T-helper 17 cell (primary cell): ENCODE data around the gene ASB16. TPM values are rescaled to one million over a fixed set of nuclear protein-coding genes. Genes with fewer than 3 reads are reported as not detected.
"Not testable (repeated sequence)": the region's sequence is repeated elsewhere in the genome, so short reads cannot be mapped to it uniquely, and the experiment has no call there.

Experiments used
- ATAC-seq: fragments of 150-1000 bp; cut with Tn5 transposase; 2 replicates; pipeline ENCODE4 v1.10.0; 2021; ENCODE audit warnings: mild to moderate bottlenecking, moderate library complexity
- DNase-seq, 3 donors: peaks; one replicate each; pipeline versions ENCODE4 v3.0.0 to v3.0.0-alpha.2; 2020 to 2021
- H3K9me3 ChIP-seq: one replicate; pipeline ENCODE4 v1.7.0; 2013; ENCODE audit warnings: low read length, mild to moderate bottlenecking; ENCODE audit not compliant: control insufficient read depth, poor library complexity, severe bottlenecking
- H3K27ac Mint-ChIP-seq: one replicate; pipeline ENCODE4 v1.8.0; 2022; ENCODE audit warnings: mild to moderate bottlenecking, moderate library complexity, mixed read lengths
- H3K27me3 Mint-ChIP-seq: one replicate; pipeline ENCODE4 v1.8.0; 2022; ENCODE audit warnings: mixed read lengths
- H3K36me3 Mint-ChIP-seq: one replicate; pipeline ENCODE4 v1.8.0; 2022; ENCODE audit warnings: low read depth, mixed read lengths
- H3K4me1 Mint-ChIP-seq: one replicate; pipeline ENCODE4 v1.8.0; 2022; ENCODE audit warnings: mild to moderate bottlenecking, mixed read lengths
- H3K4me3 Mint-ChIP-seq: one replicate; pipeline ENCODE4 v1.8.0; 2022; ENCODE audit warnings: mild to moderate bottlenecking, moderate library complexity, mixed read lengths
- total RNA-seq, 4 donors: library from RNA in 2 of 4; stranded (reverse) in 2 of 4; gene quantifications; one replicate each; pipeline ENCODE4 v1.2.3 and lab custom pipeline; 2022 to 2026

ASB16 gene, protein sequence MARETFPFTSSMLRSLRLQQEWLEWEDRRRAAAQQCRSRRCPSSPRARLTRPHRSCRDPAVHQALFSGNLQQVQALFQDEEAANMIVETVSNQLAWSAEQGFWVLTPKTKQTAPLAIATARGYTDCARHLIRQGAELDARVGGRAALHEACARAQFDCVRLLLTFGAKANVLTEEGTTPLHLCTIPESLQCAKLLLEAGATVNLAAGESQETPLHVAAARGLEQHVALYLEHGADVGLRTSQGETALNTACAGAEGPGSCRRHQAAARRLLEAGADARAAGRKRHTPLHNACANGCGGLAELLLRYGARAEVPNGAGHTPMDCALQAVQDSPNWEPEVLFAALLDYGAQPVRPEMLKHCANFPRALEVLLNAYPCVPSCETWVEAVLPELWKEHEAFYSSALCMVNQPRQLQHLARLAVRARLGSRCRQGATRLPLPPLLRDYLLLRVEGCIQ
- total RNA-seq = not detected
- 0.12 to 0.15 reads per million in 2 donors for total RNA-seq (lab: John Stamatoyannopoulos, UW)

DNA sequence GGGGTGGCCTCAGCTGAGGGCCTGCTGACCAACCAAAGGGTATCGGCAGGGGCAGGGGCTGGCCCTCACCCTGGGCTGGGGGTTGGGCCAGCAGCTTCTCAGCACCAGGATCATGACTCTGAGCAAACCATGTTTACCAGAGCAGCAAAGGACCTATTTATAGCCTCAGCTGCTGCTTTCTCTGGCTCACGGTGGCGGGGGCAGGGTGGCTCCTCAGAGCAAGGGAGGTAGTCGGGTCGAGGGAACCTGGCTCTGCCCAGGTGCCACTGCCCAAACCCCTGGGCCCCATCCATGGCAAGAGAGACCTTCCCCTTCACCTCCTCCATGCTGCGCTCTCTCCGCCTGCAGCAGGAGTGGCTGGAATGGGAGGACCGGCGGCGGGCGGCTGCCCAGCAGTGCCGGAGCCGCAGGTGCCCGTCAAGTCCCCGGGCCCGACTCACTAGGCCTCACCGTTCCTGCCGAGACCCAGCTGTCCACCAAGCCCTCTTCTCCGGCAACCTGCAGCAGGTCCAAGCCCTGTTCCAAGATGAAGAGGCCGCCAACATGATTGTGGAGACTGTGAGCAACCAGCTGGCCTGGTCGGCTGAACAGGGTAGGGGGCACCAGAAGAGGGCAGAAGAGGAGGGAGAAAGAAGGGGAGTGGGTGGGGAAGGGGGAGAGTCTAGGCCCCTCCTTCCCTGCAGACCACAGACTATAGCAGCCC, at the start of gene ASB16:
Gene ASB16 (plus strand): TSS at position 206 of the 703 bp plus-strand sequence. CDS start 86 bp downstream, at position 292.
- Mint-ChIP-seq H3K27me3 (no peaks in the 10 kb centered on the region), H3K27ac (no peak within 1 kb of the TSS), H3K4me1 (peaks cover 9% of the 10 kb centered on the region), H3K4me3 (no peak within 1 kb of the TSS), H3K36me3 (no peaks in the 10 kb centered on the region)
- no peak for ATAC-seq
- no peak for DNase-seq
- no peaks in the 10 kb centered on the region for H3K9me3 ChIP-seq

DNA sequence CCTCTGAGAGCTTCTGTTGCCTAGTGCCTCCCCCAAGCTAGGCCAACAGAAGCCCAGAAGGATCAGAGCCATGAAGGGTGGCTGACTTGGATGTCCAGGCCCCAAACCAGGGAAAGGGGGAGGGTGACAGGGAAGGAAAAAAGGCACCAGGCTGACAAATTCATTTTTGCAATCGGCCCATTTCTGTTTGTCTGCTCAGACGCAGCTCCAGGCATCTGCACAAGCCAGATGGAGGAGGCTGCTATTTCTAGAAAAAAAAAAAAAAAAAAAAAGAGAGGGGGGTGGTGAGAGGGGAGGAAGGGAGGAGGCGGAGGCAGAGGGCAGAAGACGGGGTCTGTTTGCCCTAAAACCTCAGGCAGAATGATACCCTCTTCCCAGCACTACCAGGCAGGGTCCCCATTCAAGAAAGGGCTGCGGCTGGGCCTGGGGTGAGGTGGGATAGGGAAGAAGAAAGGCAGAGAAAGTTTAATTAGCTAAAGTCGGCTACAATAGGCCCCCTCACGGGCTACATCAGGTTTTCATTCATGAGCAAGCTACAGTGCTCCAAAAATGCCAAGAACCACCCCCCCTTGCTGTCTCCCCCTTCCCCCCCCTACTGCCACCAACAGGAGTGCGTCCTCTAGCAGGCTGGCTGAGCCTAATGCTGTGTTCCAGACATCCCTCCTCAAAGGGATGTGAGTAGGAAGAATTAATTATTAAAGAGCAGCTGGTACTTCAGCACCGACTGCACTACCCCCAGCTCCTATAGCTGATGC, 49.5 kb upstream of the ASB16 start:
- H3K4me3 Mint-ChIP-seq = peak overlapping the region; percentile 47

DNA sequence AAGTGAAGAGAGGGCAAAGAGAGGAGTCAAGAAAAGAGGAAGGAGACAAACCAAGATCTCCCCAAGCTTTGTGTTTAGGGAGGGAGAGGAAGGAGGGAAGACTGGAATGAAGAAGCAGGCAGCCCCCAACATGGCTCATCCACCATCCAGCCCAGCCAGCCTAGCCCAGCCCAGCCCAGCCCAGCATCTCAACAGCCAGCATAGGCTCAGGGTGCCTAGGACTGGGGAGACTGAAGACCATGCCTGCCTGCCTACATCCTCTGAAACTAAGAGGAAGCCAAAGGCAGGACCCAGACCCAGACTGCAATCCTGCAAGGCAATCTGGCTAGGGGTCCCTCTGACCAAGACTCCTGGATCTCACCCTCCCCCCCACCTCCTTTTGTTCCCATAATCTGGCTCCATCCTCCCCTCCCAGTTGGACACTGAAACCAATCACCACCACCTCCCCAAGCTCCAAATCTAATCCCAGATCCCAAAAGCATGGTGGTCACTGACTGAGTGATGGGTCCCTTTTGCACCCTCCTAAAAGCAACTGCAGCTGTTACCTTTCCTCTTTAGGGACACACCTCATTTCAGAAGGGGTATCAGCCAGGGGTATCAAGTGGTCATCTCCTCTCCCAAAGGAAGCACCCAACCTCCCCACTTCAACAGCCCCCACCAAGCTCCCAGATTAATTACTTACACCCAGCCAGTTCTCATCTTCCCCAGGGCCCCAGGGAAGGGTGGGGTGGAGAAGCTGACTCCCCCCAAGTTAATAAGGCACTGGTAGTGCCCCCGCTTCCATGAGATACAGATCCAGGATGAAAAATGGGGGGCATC, 48.3 kb upstream of the ASB16 start:
- Mint-ChIP-seq H3K27me3 (no peaks in the 10 kb centered on the region), H3K27ac (peak overlapping the region; percentile 86), H3K36me3 (no peaks in the 10 kb centered on the region), H3K4me1 (peaks cover 35% of the 10 kb centered on the region), H3K4me3 (peak overlapping the region; percentile 93)
- H3K9me3 ChIP-seq = no peaks in the 10 kb centered on the region
- DNase-seq (no peak), ATAC-seq (no peak)

More for the DNA sequence above, 49.5 kb upstream of the ASB16 start:
- H3K9me3 ChIP-seq = no peaks in the 10 kb centered on the region
- no peak for ATAC-seq
- H3K4me1 Mint-ChIP-seq = peaks cover 35% of the 10 kb centered on the region
- peak overlapping the region; percentile 86 for H3K27ac Mint-ChIP-seq
- no peaks in the 10 kb centered on the region for H3K27me3 Mint-ChIP-seq
- no peak for DNase-seq
- no peaks in the 10 kb centered on the region for H3K36me3 Mint-ChIP-seq

DNA sequence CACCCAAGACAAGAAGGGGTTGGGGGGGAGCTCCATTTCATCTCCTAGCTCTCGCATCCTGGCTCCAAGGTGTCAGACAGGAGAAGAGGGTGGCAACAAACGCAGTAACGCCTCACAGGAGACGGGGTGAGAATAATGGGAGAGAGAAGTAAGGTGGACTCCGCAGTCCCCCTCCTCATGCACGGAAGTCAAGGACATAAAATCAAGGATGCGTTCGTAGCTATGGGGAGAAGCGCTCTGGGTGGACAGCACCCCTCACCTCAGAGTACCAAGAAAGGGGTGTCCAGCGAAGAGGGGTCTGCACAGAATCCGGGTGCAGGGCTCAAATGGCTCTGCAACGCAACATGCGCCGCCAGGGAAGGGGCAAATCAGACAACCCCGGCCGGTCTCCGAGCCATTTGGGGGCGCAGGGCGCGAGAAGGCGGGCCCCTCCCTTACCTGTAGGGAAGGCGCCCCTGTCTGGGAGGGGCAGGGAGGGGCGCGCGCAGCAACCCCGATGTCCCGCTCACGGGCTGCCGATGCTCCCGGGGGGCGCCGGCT, 47.6 kb upstream of the ASB16 start:
- ATAC-seq = peak; percentile 4
- Mint-ChIP-seq H3K36me3 (no peaks in the 10 kb centered on the region), H3K27ac (peak overlapping the region; percentile 86), H3K27me3 (no peaks in the 10 kb centered on the region), H3K4me1 (peaks cover 35% of the 10 kb centered on the region), H3K4me3 (peak overlapping the region; percentile 93)
- no peaks in the 10 kb centered on the region for H3K9me3 ChIP-seq
- DNase-seq = peak in 1 of 3 donors; percentile 21

DNA sequence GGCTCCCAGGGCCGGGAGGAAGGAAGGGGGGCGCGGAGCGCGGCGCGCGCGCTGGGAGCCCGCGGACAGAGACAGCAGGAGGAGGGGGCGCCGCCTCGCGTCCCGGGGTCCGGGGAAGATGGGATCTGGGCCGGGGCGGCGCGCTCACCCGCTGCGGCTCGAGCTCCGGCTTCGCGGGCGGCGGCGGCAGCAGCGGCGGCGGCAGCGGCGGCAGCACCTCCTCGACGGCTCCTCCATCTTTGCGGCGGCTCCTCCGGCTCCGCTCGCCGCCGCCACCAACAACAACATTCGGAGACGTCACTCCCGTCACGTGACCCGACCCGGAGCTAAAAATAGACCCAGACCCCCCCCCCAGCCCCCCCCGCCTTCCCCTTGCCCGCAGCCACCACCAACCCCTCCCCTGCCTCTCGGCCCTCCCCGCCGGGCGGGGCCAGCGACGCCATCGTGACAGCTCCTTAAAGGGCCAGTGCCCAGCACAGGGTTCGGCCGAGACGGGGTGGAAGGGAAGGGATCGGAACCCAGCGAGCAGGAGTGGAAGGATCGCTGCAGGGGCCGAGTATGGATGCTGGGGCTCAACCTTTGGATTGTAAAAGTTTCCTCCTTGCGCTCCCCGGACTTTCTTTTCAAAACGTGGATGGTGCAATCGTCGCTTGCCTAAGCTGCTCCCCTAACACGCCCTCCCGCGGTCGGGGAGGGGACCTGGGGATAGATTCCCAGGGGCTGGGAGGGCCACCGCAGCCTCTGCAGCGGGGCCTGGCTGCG, 47.0 kb upstream of the ASB16 start, which contains the start of gene HDAC5:
Gene HDAC5 (minus strand): TSS at position 286 of the 762 bp plus-strand sequence. CDS start 6,126 bp downstream, outside the sequence.
- H3K4me1 Mint-ChIP-seq = peaks cover 30% of the 10 kb centered on the region
- ATAC-seq = peak; percentile 96
- peak within 1 kb of the TSS; percentile 93 for H3K4me3 Mint-ChIP-seq

DNA sequence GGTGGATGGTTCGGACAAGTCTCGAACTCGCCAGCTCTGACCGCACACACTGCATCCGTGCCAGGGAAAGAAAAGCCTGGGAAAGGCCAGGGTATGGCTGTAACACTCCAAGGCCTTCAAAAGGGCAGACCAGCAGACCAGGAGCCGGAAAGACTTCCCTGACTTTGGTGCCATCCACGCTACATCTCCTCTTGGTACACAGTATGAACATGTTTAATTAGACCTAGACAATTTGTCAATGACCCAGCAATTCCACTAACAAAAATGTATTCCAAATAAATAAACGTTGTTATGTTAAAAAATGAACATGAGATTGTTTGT, 46.4 kb upstream of the ASB16 start:
- H3K9me3 ChIP-seq = no peaks in the 10 kb centered on the region
- no peak for ATAC-seq
- DNase-seq = no peak
- H3K36me3 Mint-ChIP-seq = no peaks in the 10 kb centered on the region
- H3K27ac Mint-ChIP-seq = peak overlapping the region; percentile 86
- peak overlapping the region; percentile 93 for H3K4me3 Mint-ChIP-seq
- peaks cover 25% of the 10 kb centered on the region for H3K4me1 Mint-ChIP-seq
- no peaks in the 10 kb centered on the region for H3K27me3 Mint-ChIP-seq

More for the DNA sequence above, 47.0 kb upstream of the ASB16 start, which contains the start of gene HDAC5:
- H3K27me3 Mint-ChIP-seq = no peaks in the 10 kb centered on the region
- peak; percentile 90 to 94 (median 91) for DNase-seq
- H3K36me3 Mint-ChIP-seq = no peaks in the 10 kb centered on the region
- H3K27ac Mint-ChIP-seq = peak within 1 kb of the TSS; percentile 86
- no peaks in the 10 kb centered on the region for H3K9me3 ChIP-seq

DNA sequence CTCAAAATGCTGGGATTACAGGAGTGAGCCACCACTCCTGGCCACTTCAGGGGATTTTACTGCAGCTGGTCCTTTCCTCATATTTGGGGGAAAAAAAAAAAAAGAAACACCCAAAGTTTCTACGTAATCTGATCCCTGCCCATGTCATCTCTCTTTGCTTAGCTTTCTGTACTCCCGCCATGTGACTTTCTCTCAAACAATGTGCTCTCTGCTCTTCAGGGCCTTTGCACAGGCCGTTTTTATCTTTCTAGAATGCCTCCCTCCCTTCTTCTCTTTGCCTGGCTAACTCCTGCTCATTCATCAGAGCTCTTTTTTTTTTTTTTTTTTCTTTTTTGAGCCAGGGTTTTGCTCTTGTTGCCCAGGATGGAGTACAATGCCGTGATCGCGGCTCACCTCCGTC, 42.1 kb upstream of the ASB16 start:
- H3K9me3 ChIP-seq = no peaks in the 10 kb centered on the region
- Mint-ChIP-seq H3K27ac (no peak overlapping the region), H3K36me3 (no peaks in the 10 kb centered on the region), H3K4me3 (no peak overlapping the region), H3K4me1 (peaks cover 9% of the 10 kb centered on the region), H3K27me3 (no peaks in the 10 kb centered on the region)
- ATAC-seq = no peak
- no peak for DNase-seq

DNA sequence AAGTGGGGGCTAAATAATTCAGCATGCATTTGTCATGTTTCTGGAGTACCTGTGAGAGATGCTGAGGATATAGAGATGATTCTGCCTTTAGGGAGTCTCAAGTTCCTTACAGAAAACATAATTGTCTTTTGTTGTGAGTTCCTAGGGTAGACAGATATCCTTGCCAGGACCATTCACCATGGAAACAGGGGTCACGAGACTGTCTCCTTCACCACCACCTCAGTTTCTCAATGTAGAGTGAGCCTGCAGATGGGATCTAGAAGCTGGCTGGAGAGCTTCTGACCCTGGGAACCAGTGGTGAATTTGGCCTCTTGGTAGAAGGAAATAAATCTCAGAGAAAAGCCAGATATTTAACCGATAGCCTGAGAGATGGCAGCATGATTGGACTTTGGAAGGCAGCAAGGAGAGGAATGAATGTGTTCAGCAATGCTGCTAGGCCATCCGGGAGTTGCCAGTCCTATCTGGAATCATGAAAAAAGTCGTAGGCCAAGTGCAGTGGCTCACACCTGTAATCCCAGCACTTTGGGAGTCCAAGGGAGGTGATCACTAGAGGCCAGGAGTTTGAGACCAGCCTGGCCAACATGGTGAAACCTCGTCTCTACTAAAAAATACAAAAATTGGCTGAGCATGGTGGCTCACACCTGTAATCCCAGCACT, 39.7 kb upstream of the ASB16 start:
- no peak overlapping the region for H3K27ac Mint-ChIP-seq
- H3K27me3 Mint-ChIP-seq = no peaks in the 10 kb centered on the region
- no peak overlapping the region for H3K4me3 Mint-ChIP-seq
- H3K36me3 Mint-ChIP-seq = no peaks in the 10 kb centered on the region
- ATAC-seq (no peak), DNase-seq (no peak)
- no peaks in the 10 kb centered on the region for H3K4me1 Mint-ChIP-seq
- H3K9me3 ChIP-seq = no peaks in the 10 kb centered on the region

DNA sequence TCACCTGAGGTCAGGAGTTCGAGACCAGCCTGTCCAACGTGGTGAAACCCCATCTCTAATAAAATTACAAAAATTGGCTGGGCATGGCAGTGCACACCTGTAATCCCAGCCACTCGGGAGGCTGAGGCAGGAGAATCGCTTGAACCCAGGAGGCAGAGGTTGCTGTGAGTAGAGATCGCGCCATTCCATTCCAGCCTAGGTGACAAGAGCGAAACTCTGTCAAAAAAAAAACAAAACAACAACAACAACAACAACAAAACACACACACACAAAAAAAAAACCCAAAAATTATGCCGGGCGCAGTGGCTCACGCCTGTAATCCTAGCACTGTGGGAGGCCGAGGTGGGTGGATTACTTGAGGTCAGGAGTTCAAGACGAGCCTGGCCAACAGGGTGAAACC, 39.1 kb upstream of the ASB16 start:
- not testable (repeated sequence) for H3K27ac Mint-ChIP-seq, H3K36me3 Mint-ChIP-seq, H3K9me3 ChIP-seq, DNase-seq, H3K4me3 Mint-ChIP-seq, H3K4me1 Mint-ChIP-seq, ATAC-seq, H3K27me3 Mint-ChIP-seq

DNA sequence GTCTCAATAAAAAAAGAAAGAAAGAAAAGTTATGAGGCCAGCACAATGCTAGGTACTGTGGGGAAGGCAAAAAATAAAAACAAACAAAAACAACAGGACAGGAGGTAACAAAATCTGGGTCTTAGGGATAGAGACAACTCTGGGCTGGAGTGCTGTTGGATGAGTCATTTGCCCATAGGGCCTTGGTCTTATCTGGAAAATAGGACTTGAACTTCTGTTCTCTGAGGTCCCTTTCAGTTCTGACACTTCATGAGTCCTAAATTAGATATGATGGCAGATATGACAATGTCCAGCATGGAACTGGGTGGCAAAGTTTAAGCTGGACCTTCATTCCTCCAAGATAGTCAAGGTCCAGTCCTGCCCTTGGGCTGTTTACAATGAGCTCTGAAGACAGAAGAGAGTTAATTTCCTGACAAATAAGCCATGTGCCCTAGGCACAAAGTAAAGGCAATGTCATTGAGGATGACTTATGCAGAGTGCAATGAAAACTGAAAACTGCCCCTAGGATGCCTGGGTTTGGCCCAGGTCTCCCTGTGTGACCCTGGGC, 38.2 kb upstream of the ASB16 start:
- H3K27ac Mint-ChIP-seq = no peak overlapping the region
- H3K4me1 Mint-ChIP-seq = no peaks in the 10 kb centered on the region
- H3K4me3 Mint-ChIP-seq = no peak overlapping the region
- H3K36me3 Mint-ChIP-seq = no peaks in the 10 kb centered on the region
- H3K27me3 Mint-ChIP-seq = no peaks in the 10 kb centered on the region
- H3K9me3 ChIP-seq = no peaks in the 10 kb centered on the region
- DNase-seq = no peak
- no peak for ATAC-seq

DNA sequence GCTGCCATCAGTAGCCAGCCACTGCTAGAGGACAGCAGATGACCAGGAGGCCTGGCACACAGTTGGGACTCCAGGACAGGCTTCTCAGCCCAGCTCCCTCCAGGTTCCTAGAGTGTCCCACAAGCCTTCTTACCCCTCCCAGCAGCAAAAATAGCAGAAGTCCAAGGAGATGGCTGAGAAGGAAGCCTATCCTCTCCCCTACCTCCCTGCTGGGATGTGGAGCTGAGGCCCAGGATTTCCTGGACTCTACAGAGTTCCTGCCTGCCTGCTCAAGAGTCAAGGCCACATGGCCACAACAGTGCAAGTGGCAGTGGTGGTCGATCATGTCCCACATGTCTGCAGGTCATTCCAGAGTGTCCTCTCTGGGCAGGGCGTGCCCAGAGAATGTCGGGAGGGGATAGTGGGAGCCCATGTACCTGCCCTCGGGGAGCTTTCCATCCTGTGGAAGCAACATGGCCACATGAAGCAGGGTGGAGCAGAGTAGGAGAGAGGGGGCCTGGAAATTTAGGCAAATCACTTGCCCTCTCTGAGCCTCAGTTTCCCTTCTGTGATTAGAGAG, 36.5 kb upstream of the ASB16 start:
- H3K9me3 ChIP-seq = no peaks in the 10 kb centered on the region
- ATAC-seq = no peak
- H3K27me3 Mint-ChIP-seq = peaks cover 11% of the 10 kb centered on the region
- H3K4me1 Mint-ChIP-seq = peaks cover 2% of the 10 kb centered on the region
- H3K4me3 Mint-ChIP-seq = no peak overlapping the region
- H3K27ac Mint-ChIP-seq = no peak overlapping the region
- DNase-seq = no peak
- no peaks in the 10 kb centered on the region for H3K36me3 Mint-ChIP-seq
